WTC11 (cell line): Measurements from ENCODE around the gene ZAR1.

ENCODE experiments used
- HMGXB4 ChIP-seq: sonication (generic); formaldehyde crosslinking; IDR thresholded peaks from 2 replicates; pipeline ENCODE4 v1.8.1; 2023; ENCODE audit warnings: mild to moderate bottlenecking, moderate library complexity, missing genetic modification reagents
- IRF2 ChIP-seq: sonication (generic); formaldehyde crosslinking; IDR thresholded peaks from 2 replicates; pipeline ENCODE4 v1.8.0; 2022; ENCODE audit warnings: low read depth, missing genetic modification reagents, borderline replicate concordance
- MAX ChIP-seq: sonication (generic); formaldehyde crosslinking; IDR thresholded peaks from 2 replicates; pipeline ENCODE4 v1.8.0; 2022; ENCODE audit warnings: mild to moderate bottlenecking, missing genetic modification reagents
- NR1H2 ChIP-seq: sonication (generic); formaldehyde crosslinking; IDR thresholded peaks from 2 replicates; pipeline ENCODE4 v1.9.0; 2021; ENCODE audit warnings: mild to moderate bottlenecking, moderate library complexity, missing genetic modification reagents
- STAT6 ChIP-seq: sonication (generic); formaldehyde crosslinking; conservative IDR thresholded peaks from 2 replicates; pipeline ENCODE4 v1.8.1; 2023; ENCODE audit warnings: mild to moderate bottlenecking, low read depth, missing genetic modification reagents, moderate library complexity
- USF1 ChIP-seq: sonication (generic); formaldehyde crosslinking; IDR thresholded peaks from 2 replicates; pipeline ENCODE4 v1.8.0; 2022; ENCODE audit warnings: mild to moderate bottlenecking, missing genetic modification reagents
- USF2 ChIP-seq: sonication (generic); formaldehyde crosslinking; IDR thresholded peaks from 2 replicates; pipeline ENCODE4 v1.8.1; 2023; ENCODE audit warnings: mild to moderate bottlenecking, missing genetic modification reagents, moderate library complexity
- ZBTB21 ChIP-seq: sonication (generic); formaldehyde crosslinking; IDR thresholded peaks from 2 replicates; pipeline ENCODE4 v1.8.1; 2023; ENCODE audit warnings: mild to moderate bottlenecking, missing genetic modification reagents, borderline replicate concordance
- TF ChIP-seq, protein P1 (sequence below): fragments of 200-600 bp; IDR thresholded peaks from 2 replicates; pipeline ENCODE4 v1.8.0; 2022; ENCODE audit warnings: antibody characterized with exemption
- TF ChIP-seq, protein P2 (sequence below): sonication (generic); formaldehyde crosslinking; IDR thresholded peaks from 2 replicates; pipeline ENCODE4 v1.8.0; 2023; ENCODE audit warnings: missing genetic modification reagents

GRCh38 chr4:48499551-48500066, 9.6 kb downstream of the ZAR1 start:
- TF ChIP-seq IRF2 (no peak), USF1 (CRISPR knock-in tag) (no peak), STAT6 (CRISPR knock-in tag) (no peak), USF2 (CRISPR knock-in tag) (no peak), HMGXB4 (CRISPR knock-in tag) (no peak), MAX (CRISPR knock-in tag) (no peak), NR1H2 (no peak), ZBTB21 (CRISPR knock-in tag) (no peak)
- TF ChIP-seq, protein P1, sequence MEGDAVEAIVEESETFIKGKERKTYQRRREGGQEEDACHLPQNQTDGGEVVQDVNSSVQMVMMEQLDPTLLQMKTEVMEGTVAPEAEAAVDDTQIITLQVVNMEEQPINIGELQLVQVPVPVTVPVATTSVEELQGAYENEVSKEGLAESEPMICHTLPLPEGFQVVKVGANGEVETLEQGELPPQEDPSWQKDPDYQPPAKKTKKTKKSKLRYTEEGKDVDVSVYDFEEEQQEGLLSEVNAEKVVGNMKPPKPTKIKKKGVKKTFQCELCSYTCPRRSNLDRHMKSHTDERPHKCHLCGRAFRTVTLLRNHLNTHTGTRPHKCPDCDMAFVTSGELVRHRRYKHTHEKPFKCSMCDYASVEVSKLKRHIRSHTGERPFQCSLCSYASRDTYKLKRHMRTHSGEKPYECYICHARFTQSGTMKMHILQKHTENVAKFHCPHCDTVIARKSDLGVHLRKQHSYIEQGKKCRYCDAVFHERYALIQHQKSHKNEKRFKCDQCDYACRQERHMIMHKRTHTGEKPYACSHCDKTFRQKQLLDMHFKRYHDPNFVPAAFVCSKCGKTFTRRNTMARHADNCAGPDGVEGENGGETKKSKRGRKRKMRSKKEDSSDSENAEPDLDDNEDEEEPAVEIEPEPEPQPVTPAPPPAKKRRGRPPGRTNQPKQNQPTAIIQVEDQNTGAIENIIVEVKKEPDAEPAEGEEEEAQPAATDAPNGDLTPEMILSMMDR: no peak
- TF ChIP-seq, protein P2, sequence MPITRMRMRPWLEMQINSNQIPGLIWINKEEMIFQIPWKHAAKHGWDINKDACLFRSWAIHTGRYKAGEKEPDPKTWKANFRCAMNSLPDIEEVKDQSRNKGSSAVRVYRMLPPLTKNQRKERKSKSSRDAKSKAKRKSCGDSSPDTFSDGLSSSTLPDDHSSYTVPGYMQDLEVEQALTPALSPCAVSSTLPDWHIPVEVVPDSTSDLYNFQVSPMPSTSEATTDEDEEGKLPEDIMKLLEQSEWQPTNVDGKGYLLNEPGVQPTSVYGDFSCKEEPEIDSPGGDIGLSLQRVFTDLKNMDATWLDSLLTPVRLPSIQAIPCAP (CRISPR knock-in tag): no peak
